Thyroid gland (tissue), 4 donors: ENCODE measurements around the gene FOXP1.

Experiments used
- POLR2A ChIP-seq, 2 donors: fragments of 450-650 bp; IDR thresholded peaks; one replicate each; pipeline ENCODE4 v1.6.1; 2017; ENCODE audit warnings: antibody characterized with exemption in 2 of 2, mild to moderate bottlenecking in 2 of 2, moderate library complexity in 1 of 2
- TF ChIP-seq, protein P1 (sequence below), 6 experiments: fragments of 200-600 bp in 3 of 6; fragments of 450-650 bp in 3 of 6; sonication (generic) in 3 of 6; IDR thresholded peaks; one replicate each; pipeline ENCODE4 v1.5.1; 2016 to 2019; ENCODE audit warnings: antibody characterized with exemption in 6 of 6, mild to moderate bottlenecking in 2 of 6, inconsistent platforms in 1 of 6, moderate library complexity in 1 of 6

DNA sequence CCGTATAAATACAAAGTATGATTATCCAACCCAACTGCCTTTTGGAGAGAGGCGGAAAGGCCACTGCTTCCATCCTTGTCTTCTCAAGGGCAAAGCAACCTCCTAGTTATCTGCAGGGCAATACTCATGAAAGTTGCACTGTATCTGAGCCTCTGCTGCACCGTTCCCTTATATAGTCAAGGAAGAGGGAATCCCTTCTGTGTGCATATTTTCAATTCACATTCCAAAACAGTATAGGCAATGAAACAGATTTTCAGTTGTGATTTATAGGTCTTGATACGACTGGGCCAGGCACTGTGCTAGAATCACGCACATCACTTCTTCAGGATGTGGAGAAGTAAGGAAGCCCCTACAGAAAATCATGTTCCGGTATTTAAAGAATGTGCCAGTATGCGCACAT, 455.7 kb downstream of the FOXP1 start:
- TF ChIP-seq, protein P1, sequence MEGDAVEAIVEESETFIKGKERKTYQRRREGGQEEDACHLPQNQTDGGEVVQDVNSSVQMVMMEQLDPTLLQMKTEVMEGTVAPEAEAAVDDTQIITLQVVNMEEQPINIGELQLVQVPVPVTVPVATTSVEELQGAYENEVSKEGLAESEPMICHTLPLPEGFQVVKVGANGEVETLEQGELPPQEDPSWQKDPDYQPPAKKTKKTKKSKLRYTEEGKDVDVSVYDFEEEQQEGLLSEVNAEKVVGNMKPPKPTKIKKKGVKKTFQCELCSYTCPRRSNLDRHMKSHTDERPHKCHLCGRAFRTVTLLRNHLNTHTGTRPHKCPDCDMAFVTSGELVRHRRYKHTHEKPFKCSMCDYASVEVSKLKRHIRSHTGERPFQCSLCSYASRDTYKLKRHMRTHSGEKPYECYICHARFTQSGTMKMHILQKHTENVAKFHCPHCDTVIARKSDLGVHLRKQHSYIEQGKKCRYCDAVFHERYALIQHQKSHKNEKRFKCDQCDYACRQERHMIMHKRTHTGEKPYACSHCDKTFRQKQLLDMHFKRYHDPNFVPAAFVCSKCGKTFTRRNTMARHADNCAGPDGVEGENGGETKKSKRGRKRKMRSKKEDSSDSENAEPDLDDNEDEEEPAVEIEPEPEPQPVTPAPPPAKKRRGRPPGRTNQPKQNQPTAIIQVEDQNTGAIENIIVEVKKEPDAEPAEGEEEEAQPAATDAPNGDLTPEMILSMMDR (IDR thresholded peaks at IDR 0.05), result no peak
- no peak for TF ChIP-seq POLR2A (IDR thresholded peaks at IDR 0.05)
